Endometrium (tissue), 2 donors: ENCODE measurements around the gene ALDH3A1.

Experiments used
- FAIRE-seq: peaks from 2 replicates; lab custom pipeline; 2012; peaks lifted over from hg19 to GRCh38; lab: Jason Lieb, UNC
- donor health status: control.
- donor health status: control.

Gene ALDH3A1

GRCh38 chr17:19703106-19703827, 44.8 kb downstream of the ALDH3A1 start:
- no peak for FAIRE-seq

- no peak for FAIRE-seq
Measured at GRCh38 chr17:19702217-19702641, 45.9 kb downstream of the ALDH3A1 start.
